Measurements from ENCODE around the gene FURIN.
"Not testable (repeated sequence)": the region's sequence is repeated elsewhere in the genome, so short reads cannot be mapped to it uniquely, and the experiment has no call there.

The FURIN gene

GRCh38 chr15:90871139-90871715 lies 2.8 kb downstream of the FURIN start:
- DNase-seq, result peak; percentile 62

- DNase-seq, result no peak
These were observed 3.5 kb downstream of the FURIN start for GRCh38 chr15:90871716-90872485.

GRCh38 chr15:90872486-90873184 lies 4.2 kb downstream of the FURIN start:
- DNase-seq, result peak; percentile 74

GRCh38 chr15:90873488-90873997 lies 5.2 kb downstream of the FURIN start:
- DNase-seq, result no peak

DNA sequence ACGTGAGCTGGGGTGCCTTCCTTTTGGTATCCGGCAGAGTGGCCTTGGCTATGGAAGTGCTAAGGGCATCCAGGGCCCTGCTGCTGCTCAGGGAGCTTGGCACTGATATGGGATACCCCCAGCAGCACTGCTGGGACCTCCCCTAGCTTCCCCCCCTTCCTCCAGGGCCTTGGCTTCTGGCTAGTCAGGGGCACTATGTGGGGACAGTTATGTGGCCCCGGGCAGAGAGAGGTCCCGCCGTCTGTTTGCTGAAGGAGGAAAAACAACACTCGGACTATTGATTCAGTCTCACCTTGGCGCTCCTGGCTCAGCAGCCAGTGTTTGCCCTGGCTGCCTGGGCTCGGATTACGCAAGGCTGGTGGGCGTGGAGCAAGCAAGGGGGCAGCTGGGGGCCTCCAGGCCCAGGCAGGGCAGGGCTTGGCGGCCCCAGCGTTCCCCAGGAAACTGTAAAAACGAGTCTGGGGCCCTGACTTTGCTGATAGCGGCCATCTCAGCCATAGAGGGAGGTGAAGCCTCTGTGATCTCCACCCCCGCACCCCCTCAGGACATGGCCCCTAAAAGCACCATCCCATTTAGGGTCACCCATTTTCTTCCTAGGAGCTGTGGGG lies 5.7 kb downstream of the FURIN start:
- no peak for DNase-seq

DNA sequence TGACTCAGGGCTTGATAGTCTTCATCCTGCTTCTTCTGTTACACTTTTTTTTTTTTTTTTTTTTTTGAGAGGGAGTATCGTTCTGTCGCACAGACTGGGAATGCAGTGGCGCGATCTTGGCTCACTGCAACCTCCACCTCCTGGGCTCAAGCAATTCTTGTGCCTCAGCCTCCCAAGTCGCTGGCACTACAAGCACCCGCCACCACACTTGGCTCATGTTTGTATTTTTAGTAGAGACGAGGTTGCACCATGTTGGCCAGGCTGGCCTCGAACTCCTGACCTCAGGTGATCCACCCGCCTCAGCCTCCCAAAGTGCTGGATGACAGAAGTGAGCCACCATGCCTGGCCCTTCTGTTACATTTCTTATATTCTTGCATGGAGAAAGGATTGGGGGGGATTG lies 6.6 kb downstream of the FURIN start:
- not testable (repeated sequence) for DNase-seq

- no peak for DNase-seq
These were observed 7.2 kb downstream of the FURIN start for GRCh38 chr15:90875549-90875981.

DNA sequence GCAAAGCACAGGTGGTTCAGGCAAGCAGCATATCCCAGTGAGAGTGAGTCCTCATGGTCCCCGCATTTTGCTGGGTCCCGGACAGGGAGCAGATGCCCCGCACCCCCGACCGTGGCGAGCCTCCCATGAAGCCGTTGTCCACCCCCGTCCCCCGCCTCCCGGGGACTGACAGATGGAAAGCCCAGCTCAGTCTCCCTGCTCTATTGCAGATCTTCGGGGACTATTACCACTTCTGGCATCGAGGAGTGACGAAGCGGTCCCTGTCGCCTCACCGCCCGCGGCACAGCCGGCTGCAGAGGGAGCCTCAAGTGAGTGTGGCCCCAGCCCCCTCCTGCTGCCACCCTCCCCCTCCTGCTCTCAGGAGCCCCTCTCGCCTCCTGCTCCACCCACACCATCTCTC lies 7.7 kb downstream of the FURIN start:
- DNase-seq, result no peak

DNA sequence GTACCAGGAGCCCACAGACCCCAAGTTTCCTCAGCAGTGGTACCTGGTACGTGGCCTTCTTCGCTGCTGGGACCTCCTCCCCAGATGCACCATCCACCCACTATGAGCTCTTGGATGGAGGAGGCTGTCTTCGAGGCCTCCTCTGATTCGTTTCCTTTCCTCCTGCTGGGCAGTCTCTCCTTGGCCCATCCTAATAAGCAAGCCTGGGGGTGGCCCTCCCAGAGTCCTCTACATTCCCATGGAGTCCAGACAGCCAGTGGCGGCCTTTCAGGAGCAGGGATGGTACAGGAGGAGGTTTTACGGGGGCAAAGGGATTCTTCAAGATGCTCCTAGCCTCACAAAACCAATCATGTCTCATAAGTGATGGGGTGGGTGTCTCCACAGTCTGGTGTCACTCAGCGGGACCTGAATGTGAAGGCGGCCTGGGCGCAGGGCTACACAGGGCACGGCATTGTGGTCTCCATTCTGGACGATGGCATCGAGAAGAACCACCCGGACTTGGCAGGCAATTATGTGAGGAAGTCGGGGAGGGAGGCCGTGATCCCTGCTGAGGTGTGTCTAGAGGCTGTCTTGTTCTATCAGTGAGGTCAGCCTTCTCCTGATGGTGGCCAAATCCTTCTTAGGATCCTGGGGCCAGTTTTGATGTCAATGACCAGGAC lies 8.3 kb downstream of the FURIN start:
- no peak for DNase-seq

GRCh38 chr15:90877315-90877714 lies 8.9 kb downstream of the FURIN start:
- no peak for DNase-seq

DNA sequence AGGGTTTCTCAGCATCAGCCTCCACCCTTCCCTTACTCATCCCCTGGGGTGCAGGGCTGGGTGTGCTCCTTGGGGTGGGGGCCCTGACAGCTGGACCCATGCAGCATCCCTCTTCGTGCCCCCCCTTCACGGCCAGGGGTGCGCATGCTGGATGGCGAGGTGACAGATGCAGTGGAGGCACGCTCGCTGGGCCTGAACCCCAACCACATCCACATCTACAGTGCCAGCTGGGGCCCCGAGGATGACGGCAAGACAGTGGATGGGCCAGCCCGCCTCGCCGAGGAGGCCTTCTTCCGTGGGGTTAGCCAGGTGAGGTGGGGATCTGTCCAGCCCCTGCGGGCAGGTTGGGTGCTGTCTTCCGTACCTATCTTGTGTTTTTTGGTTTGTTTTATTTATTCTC lies 9.6 kb downstream of the FURIN start:
- DNase-seq, result no peak

DNA sequence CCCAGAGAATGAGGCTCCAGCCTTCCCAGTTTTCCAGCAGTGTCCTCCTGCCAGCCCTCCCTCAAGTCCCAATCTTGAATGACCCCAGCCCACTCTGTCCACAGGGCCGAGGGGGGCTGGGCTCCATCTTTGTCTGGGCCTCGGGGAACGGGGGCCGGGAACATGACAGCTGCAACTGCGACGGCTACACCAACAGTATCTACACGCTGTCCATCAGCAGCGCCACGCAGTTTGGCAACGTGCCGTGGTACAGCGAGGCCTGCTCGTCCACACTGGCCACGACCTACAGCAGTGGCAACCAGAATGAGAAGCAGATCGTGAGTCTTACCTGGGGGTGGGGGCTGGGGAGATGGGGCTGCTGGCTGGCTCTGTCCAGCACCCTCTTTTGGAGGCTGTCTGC lies 10.3 kb downstream of the FURIN start:
- DNase-seq, result no peak

GRCh38 chr15:90879730-90880366 lies 11.5 kb downstream of the FURIN start:
- DNase-seq, result no peak

DNA sequence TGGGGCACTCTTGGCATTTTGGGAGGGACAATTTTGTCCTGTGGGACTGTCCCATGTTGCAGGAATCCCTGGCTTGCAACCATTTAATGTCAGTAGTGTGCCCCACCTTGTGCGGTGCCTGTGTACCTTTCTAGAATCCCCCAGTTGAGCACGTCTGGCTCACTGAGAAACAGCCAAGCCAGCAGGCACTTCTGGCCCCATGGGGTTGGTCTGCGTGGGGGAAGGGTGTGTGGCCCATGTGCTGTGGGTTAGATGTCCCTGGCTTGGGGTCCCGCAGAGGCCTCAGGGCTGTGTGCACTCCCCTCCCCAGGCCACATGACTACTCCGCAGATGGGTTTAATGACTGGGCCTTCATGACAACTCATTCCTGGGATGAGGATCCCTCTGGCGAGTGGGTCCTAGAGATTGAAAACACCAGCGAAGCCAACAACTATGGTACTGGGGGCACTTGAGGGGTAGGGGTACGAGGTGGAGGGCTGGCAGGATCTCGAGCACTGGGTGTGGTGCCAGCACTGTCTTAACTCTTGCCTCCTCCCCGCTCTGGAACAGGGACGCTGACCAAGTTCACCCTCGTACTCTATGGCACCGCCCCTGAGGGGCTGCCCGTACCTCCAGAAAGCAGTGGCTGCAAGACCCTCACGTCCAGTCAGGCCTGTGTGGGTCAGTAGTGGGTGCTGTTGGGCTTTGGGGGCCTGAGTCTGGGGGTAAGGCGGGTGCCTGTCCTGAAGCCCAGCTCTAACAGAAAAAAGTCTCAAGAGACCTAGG lies 12.2 kb downstream of the FURIN start:
- DNase-seq, result no peak

- DNase-seq, result no peak
These were observed 13.0 kb downstream of the FURIN start for GRCh38 chr15:90881181-90881977.

DNA sequence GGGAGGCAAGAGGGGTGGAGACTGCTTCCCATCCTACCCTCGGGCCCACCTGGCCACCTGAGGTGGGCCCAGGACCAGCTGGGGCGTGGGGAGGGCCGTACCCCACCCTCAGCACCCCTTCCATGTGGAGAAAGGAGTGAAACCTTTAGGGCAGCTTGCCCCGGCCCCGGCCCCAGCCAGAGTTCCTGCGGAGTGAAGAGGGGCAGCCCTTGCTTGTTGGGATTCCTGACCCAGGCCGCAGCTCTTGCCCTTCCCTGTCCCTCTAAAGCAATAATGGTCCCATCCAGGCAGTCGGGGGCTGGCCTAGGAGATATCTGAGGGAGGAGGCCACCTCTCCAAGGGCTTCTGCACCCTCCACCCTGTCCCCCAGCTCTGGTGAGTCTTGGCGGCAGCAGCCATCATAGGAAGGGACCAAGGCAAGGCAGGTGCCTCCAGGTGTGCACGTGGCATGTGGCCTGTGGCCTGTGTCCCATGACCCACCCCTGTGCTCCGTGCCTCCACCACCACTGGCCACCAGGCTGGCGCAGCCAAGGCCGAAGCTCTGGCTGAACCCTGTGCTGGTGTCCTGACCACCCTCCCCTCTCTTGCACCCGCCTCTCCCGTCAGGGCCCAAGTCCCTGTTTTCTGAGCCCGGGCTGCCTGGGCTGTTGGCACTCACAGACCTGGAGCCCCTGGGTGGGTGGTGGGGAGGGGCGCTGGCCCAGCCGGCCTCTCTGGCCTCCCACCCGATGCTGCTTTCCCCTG lies 13.8 kb downstream of the FURIN start:
- no peak for DNase-seq

- no peak for DNase-seq
These were observed 14.6 kb downstream of the FURIN start for GRCh38 chr15:90882781-90883525.

GRCh38 chr15:90883526-90883975 lies 15.2 kb downstream of the FURIN start:
- peak; percentile 16 for DNase-seq

Data from OCI-M1 (cell line).